ENCODE measurements around the gene ANKS1A.

The ANKS1A gene

GRCh38 chr6:35026434-35027222 lies 137.6 kb downstream of the ANKS1A start:
- no peak for DNase-seq

- no peak for DNase-seq
These were observed 138.8 kb downstream of the ANKS1A start for GRCh38 chr6:35027807-35028206.

GRCh38 chr6:35028781-35029769 lies 140.0 kb downstream of the ANKS1A start:
- no peak for DNase-seq

- no peak for DNase-seq
These were observed 141.0 kb downstream of the ANKS1A start for GRCh38 chr6:35030099-35030498.

GRCh38 chr6:35031611-35032529 lies 142.8 kb downstream of the ANKS1A start:
- DNase-seq, result no peak

GRCh38 chr6:35033683-35034082 lies 144.6 kb downstream of the ANKS1A start:
- DNase-seq, result no peak

- peak; percentile 87 for DNase-seq
These were observed 145.5 kb downstream of the ANKS1A start for GRCh38 chr6:35034411-35035191.

GRCh38 chr6:35035481-35036030 lies 146.5 kb downstream of the ANKS1A start:
- DNase-seq, result no peak

GRCh38 chr6:35036059-35036827 lies 147.2 kb downstream of the ANKS1A start:
- no peak for DNase-seq

GRCh38 chr6:35036828-35037663 lies 148.0 kb downstream of the ANKS1A start:
- DNase-seq, result no peak

GRCh38 chr6:35037664-35038038 lies 148.6 kb downstream of the ANKS1A start:
- DNase-seq, result no peak

- no peak for DNase-seq
These were observed 149.0 kb downstream of the ANKS1A start for GRCh38 chr6:35038076-35038475.

GRCh38 chr6:35040398-35040797 lies 151.3 kb downstream of the ANKS1A start:
- DNase-seq, result no peak

- DNase-seq, result no peak
These were observed 152.2 kb downstream of the ANKS1A start for GRCh38 chr6:35041086-35041861.

- peak; percentile 30 for DNase-seq
These were observed 153.2 kb downstream of the ANKS1A start for GRCh38 chr6:35042031-35042815.

- DNase-seq, result peak; percentile 28
These were observed 154.5 kb downstream of the ANKS1A start for GRCh38 chr6:35043381-35044130.

- DNase-seq, result peak; percentile 42
These were observed 155.2 kb downstream of the ANKS1A start for GRCh38 chr6:35044145-35044745.

Data from inflammatory macrophage treated with lipopolysaccharide for 4 hours (primary cell).